Activated B cell treated with CpG ODN at 0.5 μM for 24 hours (primary cell): ENCODE results near the gene RAPGEF1. TPM values are rescaled to one million over a fixed set of nuclear protein-coding genes. Genes with fewer than 3 reads are reported as not detected.
"Not testable (repeated sequence)": the region's sequence is repeated elsewhere in the genome, so short reads cannot be mapped to it uniquely, and the experiment has no call there.

Source experiments
- ATAC-seq: fragments of 200-7000 bp; cut with Tn5 transposase; one replicate; pipeline ENCODE4 v1.10.0; 2021; ENCODE audit warnings: low read depth, mild to moderate bottlenecking, moderate library complexity
- CTCF ChIA-PET: fragments of 350-600 bp; sonication (Branson Sonifier 250); formaldehyde crosslinking; loops from one replicate; lab custom pipeline; 2021; ENCODE audit warnings: antibody characterized with exemption; lab: Charles Lee
- POLR2A ChIA-PET: fragments of 350-600 bp; sonication (Branson Sonifier 250); formaldehyde crosslinking; loops from one replicate; lab custom pipeline; 2021; ENCODE audit warnings: antibody characterized with exemption; lab: Charles Lee
- DNase-seq: peaks from one replicate; pipeline ENCODE4 v3.0.0; 2022
- H3K27ac Mint-ChIP-seq: one replicate; pipeline ENCODE4 v1.8.0; 2020; ENCODE audit warnings: mixed read lengths
- H3K27me3 Mint-ChIP-seq: one replicate; pipeline ENCODE4 v1.8.0; 2021; ENCODE audit warnings: mixed read lengths
- H3K36me3 Mint-ChIP-seq: one replicate; pipeline ENCODE4 v1.8.0; 2021; ENCODE audit warnings: low read depth, mixed read lengths
- H3K4me1 Mint-ChIP-seq: one replicate; pipeline ENCODE4 v1.8.0; 2021; ENCODE audit warnings: mixed read lengths
- H3K4me3 Mint-ChIP-seq: one replicate; pipeline ENCODE4 v1.8.0; 2020; ENCODE audit warnings: mild to moderate bottlenecking, mixed read lengths
- H3K9me3 Mint-ChIP-seq: one replicate; pipeline ENCODE4 v1.8.0; 2020; ENCODE audit warnings: mixed read lengths
- intact Hi-C: fragments of 100-400 bp; cut with micrococcal nuclease; formaldehyde crosslinking; loops from one replicate; pipeline ENCODE4 v1.15.1; 2024
- total RNA-seq: library from RNA; stranded (reverse); gene quantifications from 2 replicates; pipeline ENCODE4 v1.2.3, GENCODE V29; 2022
- TF ChIP-seq, protein P1 (sequence below): fragments of 200-600 bp; IDR thresholded peaks from one replicate; pipeline ENCODE4 v1.8.0; 2022; ENCODE audit warnings: antibody characterized with exemption, mild to moderate bottlenecking

RAPGEF1 gene
- total RNA-seq, 1 donor from 2014 or later: 318 TPM

- no peak overlapping the region for H3K4me3 Mint-ChIP-seq
- H3K36me3 Mint-ChIP-seq: no peaks in the 10 kb centered on the region
- DNase-seq (no peak), ATAC-seq (no peak)
- H3K27ac Mint-ChIP-seq: no peak overlapping the region
- peaks cover 40% of the 10 kb centered on the region for H3K27me3 Mint-ChIP-seq
- intact Hi-C loops: no loop called here
- H3K9me3 Mint-ChIP-seq: no peaks in the 10 kb centered on the region
- CTCF ChIA-PET: no interaction called here
- H3K4me1 Mint-ChIP-seq: no peaks in the 10 kb centered on the region
- POLR2A ChIA-PET: no interaction called here
- TF ChIP-seq, protein P1, sequence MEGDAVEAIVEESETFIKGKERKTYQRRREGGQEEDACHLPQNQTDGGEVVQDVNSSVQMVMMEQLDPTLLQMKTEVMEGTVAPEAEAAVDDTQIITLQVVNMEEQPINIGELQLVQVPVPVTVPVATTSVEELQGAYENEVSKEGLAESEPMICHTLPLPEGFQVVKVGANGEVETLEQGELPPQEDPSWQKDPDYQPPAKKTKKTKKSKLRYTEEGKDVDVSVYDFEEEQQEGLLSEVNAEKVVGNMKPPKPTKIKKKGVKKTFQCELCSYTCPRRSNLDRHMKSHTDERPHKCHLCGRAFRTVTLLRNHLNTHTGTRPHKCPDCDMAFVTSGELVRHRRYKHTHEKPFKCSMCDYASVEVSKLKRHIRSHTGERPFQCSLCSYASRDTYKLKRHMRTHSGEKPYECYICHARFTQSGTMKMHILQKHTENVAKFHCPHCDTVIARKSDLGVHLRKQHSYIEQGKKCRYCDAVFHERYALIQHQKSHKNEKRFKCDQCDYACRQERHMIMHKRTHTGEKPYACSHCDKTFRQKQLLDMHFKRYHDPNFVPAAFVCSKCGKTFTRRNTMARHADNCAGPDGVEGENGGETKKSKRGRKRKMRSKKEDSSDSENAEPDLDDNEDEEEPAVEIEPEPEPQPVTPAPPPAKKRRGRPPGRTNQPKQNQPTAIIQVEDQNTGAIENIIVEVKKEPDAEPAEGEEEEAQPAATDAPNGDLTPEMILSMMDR: no peak
These were observed 185.0 kb downstream of the RAPGEF1 start for GRCh38 chr9:131554843-131555351.

GRCh38 chr9:131554087-131554842 lies 185.6 kb downstream of the RAPGEF1 start:
- TF ChIP-seq, protein P1: no peak
- H3K36me3 Mint-ChIP-seq: no peaks in the 10 kb centered on the region
- ChIA-PET CTCF (no interaction called here), POLR2A (interaction anchor here (1.0 kb wide), 1 partner anchor 68 kb away, joined by 6 read pairs; no protein-coding TSS in a partner anchor)
- intact Hi-C loops: no loop called here
- ATAC-seq (no peak), DNase-seq (no peak)
- peaks cover 46% of the 10 kb centered on the region for H3K27me3 Mint-ChIP-seq
- H3K9me3 Mint-ChIP-seq: no peaks in the 10 kb centered on the region
- H3K4me1 Mint-ChIP-seq: no peaks in the 10 kb centered on the region
- no peak overlapping the region for H3K4me3 Mint-ChIP-seq
- no peak overlapping the region for H3K27ac Mint-ChIP-seq

GRCh38 chr9:131552030-131552429 lies 187.8 kb downstream of the RAPGEF1 start:
- Mint-ChIP-seq H3K4me3 (no peak overlapping the region), H3K36me3 (no peaks in the 10 kb centered on the region), H3K4me1 (peaks cover 4% of the 10 kb centered on the region), H3K9me3 (peaks cover 10% of the 10 kb centered on the region), H3K27ac (no peak overlapping the region), H3K27me3 (peaks cover 68% of the 10 kb centered on the region)
- ChIA-PET POLR2A (no interaction called here), CTCF (no interaction called here)
- intact Hi-C loops: no loop called here
- TF ChIP-seq, protein P1: no peak
- no peak for DNase-seq
- no peak for ATAC-seq

DNA sequence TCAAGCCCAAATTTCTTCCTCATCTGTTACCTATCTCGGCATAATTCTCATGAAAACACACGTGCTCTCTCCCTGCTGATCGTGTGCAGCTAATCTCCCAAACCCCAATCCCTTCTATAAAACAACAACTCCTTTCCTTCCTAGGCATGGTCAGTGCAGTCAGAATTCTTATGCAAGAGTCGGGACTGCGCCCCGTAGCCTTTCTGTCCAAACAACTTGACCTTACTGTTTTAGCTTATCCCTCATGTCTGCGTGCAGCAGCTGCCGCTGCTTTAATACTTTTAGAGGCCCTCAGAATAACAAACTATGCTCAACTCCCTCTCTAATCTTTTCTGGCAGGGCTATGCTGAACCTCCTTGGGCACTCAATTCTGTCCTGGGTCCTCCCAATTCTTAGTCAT lies 189.4 kb downstream of the RAPGEF1 start:
- H3K4me3 Mint-ChIP-seq, ATAC-seq, H3K4me1 Mint-ChIP-seq, intact Hi-C loops, CTCF ChIA-PET, POLR2A ChIA-PET, DNase-seq, H3K36me3 Mint-ChIP-seq, H3K9me3 Mint-ChIP-seq, H3K27ac Mint-ChIP-seq: not testable (repeated sequence)
- H3K27me3 Mint-ChIP-seq: peaks cover 65% of the 10 kb centered on the region

- peaks cover 64% of the 10 kb centered on the region for H3K27me3 Mint-ChIP-seq
- intact Hi-C loops, ATAC-seq, H3K36me3 Mint-ChIP-seq, H3K4me3 Mint-ChIP-seq, CTCF ChIA-PET, DNase-seq, H3K27ac Mint-ChIP-seq, POLR2A ChIA-PET, H3K4me1 Mint-ChIP-seq: not testable (repeated sequence)
- peaks cover 13% of the 10 kb centered on the region for H3K9me3 Mint-ChIP-seq
These were observed 190.7 kb downstream of the RAPGEF1 start for GRCh38 chr9:131549186-131549585.

GRCh38 chr9:131546336-131547084 lies 193.4 kb downstream of the RAPGEF1 start:
- Mint-ChIP-seq H3K9me3 (peaks cover 20% of the 10 kb centered on the region), H3K4me1 (peaks cover 10% of the 10 kb centered on the region), H3K27ac (no peak overlapping the region), H3K4me3 (peak overlapping the region; percentile 55), H3K36me3 (peaks cover 5% of the 10 kb centered on the region), H3K27me3 (peaks cover 46% of the 10 kb centered on the region)
- DNase-seq (no peak), ATAC-seq (peak; percentile 18)
- POLR2A ChIA-PET: interaction anchor here (0.6 to 0.7 kb wide), 2 partner anchors 15 to 39 kb away, joined by 4 to 7 read pairs; no protein-coding TSS in a partner anchor
- intact Hi-C loops: no loop called here
- CTCF ChIA-PET: no interaction called here
- TF ChIP-seq, protein P1: no peak
